ENCODE results near the gene PRKAB1. TPM values are rescaled to one million over a fixed set of nuclear protein-coding genes. Genes with fewer than 3 reads are reported as not detected.

PRKAB1 gene
- total RNA-seq, 1 experiment from 2014 or later: 32.7 TPM

GRCh38 chr12:119713551-119714031, 45.7 kb downstream of the PRKAB1 start:
- H3K79me2 ChIP-seq (ENCODE audit: low read length): no peaks in the 10 kb centered on the region
- DNase-seq: no peak
- H3K4me3 ChIP-seq (ENCODE audit: low read length): no peak overlapping the region
- H3K9me2 ChIP-seq (replicated peaks; ENCODE audit: insufficient read depth, low read length): no peaks in the 10 kb centered on the region
- no peaks in the 10 kb centered on the region for H3K4me1 ChIP-seq (ENCODE audit: low read length)
- no peak overlapping the region for H2AFZ ChIP-seq (ENCODE audit: low read length)
- no peaks in the 10 kb centered on the region for H3K9me3 ChIP-seq (ENCODE audit: low read length)
- H3K4me2 ChIP-seq (ENCODE audit: low read depth, low read length, poor library complexity, severe bottlenecking): no peak overlapping the region
- peaks cover 25% of the 10 kb centered on the region; the same call in 1 of the 2 replicates for H3K36me3 ChIP-seq (ENCODE audit: insufficient read depth, low read length)
- no peak overlapping the region for H3K27ac ChIP-seq (ENCODE audit: low read length)
- no peak overlapping the region for H3K9ac ChIP-seq (ENCODE audit: low read length)
- no peaks in the 10 kb centered on the region for H3K27me3 ChIP-seq (ENCODE audit: low read length)
- no peaks in the 10 kb centered on the region for H4K20me1 ChIP-seq (ENCODE audit: insufficient read depth, low read depth, low read length)

GRCh38 chr12:119714614-119715267, 46.8 kb downstream of the PRKAB1 start:
- H2AFZ ChIP-seq (ENCODE audit: low read length): no peak overlapping the region
- H3K36me3 ChIP-seq (ENCODE audit: insufficient read depth, low read length): peaks cover 22% of the 10 kb centered on the region; the same call in 1 of the 2 replicates
- no peaks in the 10 kb centered on the region for H3K79me2 ChIP-seq (ENCODE audit: low read length)
- no peaks in the 10 kb centered on the region for H3K9me3 ChIP-seq (ENCODE audit: low read length)
- H4K20me1 ChIP-seq (ENCODE audit: insufficient read depth, low read depth, low read length): no peaks in the 10 kb centered on the region
- H3K4me3 ChIP-seq (ENCODE audit: low read length): no peak overlapping the region
- H3K27ac ChIP-seq (ENCODE audit: low read length): no peak overlapping the region
- H3K9me2 ChIP-seq (replicated peaks; ENCODE audit: insufficient read depth, low read length): no peaks in the 10 kb centered on the region
- no peak overlapping the region for H3K9ac ChIP-seq (ENCODE audit: low read length)
- no peak overlapping the region for H3K4me2 ChIP-seq (ENCODE audit: low read depth, low read length, poor library complexity, severe bottlenecking)
- no peaks in the 10 kb centered on the region for H3K4me1 ChIP-seq (ENCODE audit: low read length)
- no peak for DNase-seq
- H3K27me3 ChIP-seq (ENCODE audit: low read length): no peaks in the 10 kb centered on the region

GRCh38 chr12:119715268-119715620, 47.3 kb downstream of the PRKAB1 start:
- Histone ChIP-seq H3K27me3 (ENCODE audit: low read length) (no peaks in the 10 kb centered on the region), H3K79me2 (ENCODE audit: low read length) (no peaks in the 10 kb centered on the region), H3K4me1 (ENCODE audit: low read length) (no peaks in the 10 kb centered on the region), H3K9me2 (replicated peaks; ENCODE audit: insufficient read depth, low read length) (no peaks in the 10 kb centered on the region), H3K36me3 (ENCODE audit: insufficient read depth, low read length) (peaks cover 22% of the 10 kb centered on the region; the same call in 1 of the 2 replicates), H3K9ac (ENCODE audit: low read length) (no peak overlapping the region), H2AFZ (ENCODE audit: low read length) (no peak overlapping the region), H3K4me3 (ENCODE audit: low read length) (no peak overlapping the region), H3K27ac (ENCODE audit: low read length) (no peak overlapping the region), H4K20me1 (ENCODE audit: insufficient read depth, low read depth, low read length) (no peaks in the 10 kb centered on the region), H3K4me2 (ENCODE audit: low read depth, low read length, poor library complexity, severe bottlenecking) (no peak overlapping the region), H3K9me3 (ENCODE audit: low read length) (no peaks in the 10 kb centered on the region)
- no peak for DNase-seq

GRCh38 chr12:119718141-119718540, 50.2 kb downstream of the PRKAB1 start:
- H3K4me1 ChIP-seq (ENCODE audit: low read length): no peaks in the 10 kb centered on the region
- no peaks in the 10 kb centered on the region for H3K79me2 ChIP-seq (ENCODE audit: low read length)
- no peaks in the 10 kb centered on the region for H3K27me3 ChIP-seq (ENCODE audit: low read length)
- peaks cover 20% of the 10 kb centered on the region; the same call in 1 of the 2 replicates for H3K36me3 ChIP-seq (ENCODE audit: insufficient read depth, low read length)
- H2AFZ ChIP-seq (ENCODE audit: low read length): no peak overlapping the region
- H3K9me2 ChIP-seq (replicated peaks; ENCODE audit: insufficient read depth, low read length): no peaks in the 10 kb centered on the region
- H3K9me3 ChIP-seq (ENCODE audit: low read length): no peaks in the 10 kb centered on the region
- H4K20me1 ChIP-seq (ENCODE audit: insufficient read depth, low read depth, low read length): no peaks in the 10 kb centered on the region
- no peak overlapping the region for H3K4me3 ChIP-seq (ENCODE audit: low read length)
- H3K9ac ChIP-seq (ENCODE audit: low read length): no peak overlapping the region
- H3K4me2 ChIP-seq (ENCODE audit: low read depth, low read length, poor library complexity, severe bottlenecking): no peak overlapping the region
- DNase-seq: no peak
- H3K27ac ChIP-seq (ENCODE audit: low read length): no peak overlapping the region

GRCh38 chr12:119720349-119720748, 52.4 kb downstream of the PRKAB1 start:
- no peaks in the 10 kb centered on the region for H3K4me1 ChIP-seq (ENCODE audit: low read length)
- H3K4me3 ChIP-seq (ENCODE audit: low read length): no peak overlapping the region
- DNase-seq: no peak
- H3K27me3 ChIP-seq (ENCODE audit: low read length): no peaks in the 10 kb centered on the region
- no peak overlapping the region for H2AFZ ChIP-seq (ENCODE audit: low read length)
- no peak overlapping the region for H3K4me2 ChIP-seq (ENCODE audit: low read depth, low read length, poor library complexity, severe bottlenecking)
- H3K79me2 ChIP-seq (ENCODE audit: low read length): no peaks in the 10 kb centered on the region
- peaks cover 15% of the 10 kb centered on the region; the same call in 1 of the 2 replicates for H3K36me3 ChIP-seq (ENCODE audit: insufficient read depth, low read length)
- no peaks in the 10 kb centered on the region for H4K20me1 ChIP-seq (ENCODE audit: insufficient read depth, low read depth, low read length)
- no peak overlapping the region for H3K9ac ChIP-seq (ENCODE audit: low read length)
- no peaks in the 10 kb centered on the region for H3K9me3 ChIP-seq (ENCODE audit: low read length)
- no peaks in the 10 kb centered on the region for H3K9me2 ChIP-seq (replicated peaks; ENCODE audit: insufficient read depth, low read length)
- H3K27ac ChIP-seq (ENCODE audit: low read length): no peak overlapping the region

- no peaks in the 10 kb centered on the region for H3K9me2 ChIP-seq (replicated peaks; ENCODE audit: insufficient read depth, low read length)
- H3K27ac ChIP-seq (ENCODE audit: low read length): no peak overlapping the region
- no peak overlapping the region for H3K4me3 ChIP-seq (ENCODE audit: low read length)
- no peaks in the 10 kb centered on the region for H3K27me3 ChIP-seq (ENCODE audit: low read length)
- no peak overlapping the region for H3K9ac ChIP-seq (ENCODE audit: low read length)
- H3K4me1 ChIP-seq (ENCODE audit: low read length): no peaks in the 10 kb centered on the region
- no peak for DNase-seq
- no peaks in the 10 kb centered on the region for H3K9me3 ChIP-seq (ENCODE audit: low read length)
- peaks cover 11% of the 10 kb centered on the region; the same call in 1 of the 2 replicates for H3K36me3 ChIP-seq (ENCODE audit: insufficient read depth, low read length)
- no peak overlapping the region for H2AFZ ChIP-seq (ENCODE audit: low read length)
- no peaks in the 10 kb centered on the region for H4K20me1 ChIP-seq (ENCODE audit: insufficient read depth, low read depth, low read length)
- H3K4me2 ChIP-seq (ENCODE audit: low read depth, low read length, poor library complexity, severe bottlenecking): no peak overlapping the region
- H3K79me2 ChIP-seq (ENCODE audit: low read length): no peaks in the 10 kb centered on the region
These were observed 53.4 kb downstream of the PRKAB1 start for GRCh38 chr12:119721306-119721705.

- no peak overlapping the region for H2AFZ ChIP-seq (ENCODE audit: low read length)
- no peaks in the 10 kb centered on the region for H3K9me3 ChIP-seq (ENCODE audit: low read length)
- no peak overlapping the region for H3K4me2 ChIP-seq (ENCODE audit: low read depth, low read length, poor library complexity, severe bottlenecking)
- no peak for DNase-seq
- no peaks in the 10 kb centered on the region for H4K20me1 ChIP-seq (ENCODE audit: insufficient read depth, low read depth, low read length)
- H3K4me1 ChIP-seq (ENCODE audit: low read length): peaks cover 5% of the 10 kb centered on the region; the same call in 1 of the 2 replicates
- no peaks in the 10 kb centered on the region for H3K36me3 ChIP-seq (ENCODE audit: insufficient read depth, low read length)
- no peaks in the 10 kb centered on the region for H3K9me2 ChIP-seq (replicated peaks; ENCODE audit: insufficient read depth, low read length)
- H3K9ac ChIP-seq (ENCODE audit: low read length): no peak overlapping the region
- H3K27me3 ChIP-seq (ENCODE audit: low read length): no peaks in the 10 kb centered on the region
- H3K27ac ChIP-seq (ENCODE audit: low read length): no peak overlapping the region
- no peaks in the 10 kb centered on the region for H3K79me2 ChIP-seq (ENCODE audit: low read length)
- H3K4me3 ChIP-seq (ENCODE audit: low read length): no peak overlapping the region
These were observed 57.6 kb downstream of the PRKAB1 start for GRCh38 chr12:119725523-119725922.

GRCh38 chr12:119727600-119728443, 59.9 kb downstream of the PRKAB1 start:
- no peaks in the 10 kb centered on the region for H4K20me1 ChIP-seq (ENCODE audit: insufficient read depth, low read depth, low read length)
- no peak overlapping the region for H3K4me3 ChIP-seq (ENCODE audit: low read length)
- no peaks in the 10 kb centered on the region for H3K79me2 ChIP-seq (ENCODE audit: low read length)
- no peak overlapping the region for H3K9ac ChIP-seq (ENCODE audit: low read length)
- H3K36me3 ChIP-seq (ENCODE audit: insufficient read depth, low read length): no peaks in the 10 kb centered on the region
- no peak for DNase-seq
- H2AFZ ChIP-seq (ENCODE audit: low read length): no peak overlapping the region
- no peak overlapping the region for H3K4me2 ChIP-seq (ENCODE audit: low read depth, low read length, poor library complexity, severe bottlenecking)
- peaks cover 5% of the 10 kb centered on the region; the same call in 1 of the 2 replicates for H3K4me1 ChIP-seq (ENCODE audit: low read length)
- H3K9me3 ChIP-seq (ENCODE audit: low read length): no peaks in the 10 kb centered on the region
- no peak overlapping the region for H3K27ac ChIP-seq (ENCODE audit: low read length)
- H3K9me2 ChIP-seq (replicated peaks; ENCODE audit: insufficient read depth, low read length): no peaks in the 10 kb centered on the region
- no peaks in the 10 kb centered on the region for H3K27me3 ChIP-seq (ENCODE audit: low read length)

Measured in Karpas-422 (cell line).